Fibroblast of skin of right quadriceps (primary cell): Measurements from ENCODE around the gene SLC25A23.
"Not testable (repeated sequence)": the region's sequence is repeated elsewhere in the genome, so short reads cannot be mapped to it uniquely, and the experiment has no call there.

Experiments used
- DNase-seq: peaks from one replicate; pipeline ENCODE4 v3.0.0-alpha.2; 2013

The SLC25A23 gene

DNA sequence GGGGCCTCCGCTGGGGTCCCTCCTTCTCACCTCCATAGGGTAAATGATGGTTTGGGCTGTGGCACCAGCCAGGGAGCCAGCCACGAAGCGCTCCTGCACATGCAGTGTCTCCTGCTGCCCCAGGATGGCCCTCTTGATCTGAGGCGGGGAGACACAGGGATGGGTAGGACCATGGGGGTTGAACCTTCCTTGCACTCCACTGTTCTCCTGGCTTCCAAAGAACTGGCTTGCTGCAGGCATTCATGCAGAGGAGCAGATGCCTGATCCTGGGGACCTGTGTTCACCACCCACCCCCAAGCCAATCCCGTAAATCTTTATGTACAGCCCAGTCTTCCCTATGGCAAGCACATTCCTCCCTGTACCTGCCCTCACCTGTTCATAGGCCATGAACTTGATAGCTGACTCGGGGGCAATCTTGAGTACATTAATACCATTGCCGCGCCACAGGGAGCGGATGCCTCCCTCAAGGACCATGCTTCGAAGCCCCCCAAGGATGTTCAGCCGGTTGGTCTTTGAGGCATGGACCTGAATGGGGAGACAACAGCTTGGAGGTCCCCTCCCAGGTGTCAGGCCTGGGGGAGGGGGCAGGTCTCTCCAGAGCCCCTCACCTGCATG lies 5.5 kb downstream of the SLC25A23 start:
- no peak for DNase-seq

DNA sequence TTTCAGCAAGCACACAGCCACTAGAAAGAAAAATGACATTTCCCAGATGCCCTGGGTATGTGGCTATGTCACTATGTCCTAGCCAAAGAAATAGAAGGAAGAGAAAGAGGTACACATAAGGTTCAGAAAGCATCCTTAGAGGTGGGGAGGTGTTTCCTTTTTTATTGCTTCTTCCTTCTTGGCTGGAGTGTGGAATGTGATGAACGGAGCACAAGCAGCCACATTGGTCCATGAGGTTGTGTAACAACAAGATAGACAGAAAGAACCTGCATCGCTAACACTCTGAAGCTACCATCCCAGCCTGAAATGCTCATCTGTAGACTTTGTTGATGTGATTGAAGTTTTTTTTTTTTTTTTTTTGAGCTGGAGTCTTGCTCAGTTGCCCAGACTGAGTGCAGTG lies 6.7 kb downstream of the SLC25A23 start:
- no peak for DNase-seq

DNA sequence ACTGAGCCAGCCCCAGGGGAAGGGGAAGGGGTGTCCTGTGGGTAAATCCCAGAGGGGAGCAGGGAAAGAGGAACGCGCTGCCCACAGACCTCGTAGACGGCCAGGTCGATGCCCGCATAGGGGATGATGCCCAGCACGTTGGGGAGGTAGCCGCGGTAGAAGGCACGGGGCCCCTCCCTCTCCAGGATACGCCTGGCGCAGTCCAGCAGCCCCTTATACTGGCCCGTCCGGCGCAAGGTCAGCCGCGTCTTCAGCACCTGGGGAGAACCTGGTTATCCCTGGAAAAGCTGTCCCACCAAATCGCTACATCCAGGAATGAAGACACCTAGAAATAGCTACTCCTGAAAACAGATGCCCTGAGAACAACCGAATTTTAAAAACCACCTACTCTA lies 7.4 kb downstream of the SLC25A23 start:
- no peak for DNase-seq

DNA sequence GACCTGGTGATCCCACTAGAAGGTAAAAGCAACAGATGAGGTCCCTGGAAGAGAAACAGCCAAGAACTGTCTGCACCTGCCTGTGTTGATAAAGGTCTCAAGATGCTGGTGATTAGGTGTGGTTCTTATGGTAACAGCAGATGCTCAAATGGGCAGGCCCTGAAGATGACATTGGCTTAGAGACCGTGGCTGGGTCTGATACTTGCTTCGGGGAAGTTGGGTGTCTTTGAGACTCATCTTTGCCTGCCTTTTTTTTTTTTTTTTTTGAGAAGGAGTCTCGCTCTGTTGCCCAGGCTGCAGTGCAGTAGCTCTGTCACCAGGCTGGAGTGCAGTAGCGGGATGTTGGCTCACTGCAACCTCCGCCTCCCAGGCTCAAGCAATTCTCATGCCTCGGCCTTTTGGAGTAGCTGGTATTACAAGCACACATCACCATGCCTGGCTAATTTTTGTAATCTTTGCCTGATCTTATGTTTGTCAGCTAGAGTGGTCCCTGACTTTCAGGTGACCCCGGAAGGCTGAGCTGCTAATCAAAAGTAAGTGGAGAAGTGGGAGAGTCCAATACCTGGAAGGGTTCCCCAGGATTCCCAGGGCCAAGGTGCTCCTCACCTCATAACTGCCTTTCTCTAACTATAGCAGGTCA lies 7.9 kb downstream of the SLC25A23 start:
- no peak for DNase-seq

DNA sequence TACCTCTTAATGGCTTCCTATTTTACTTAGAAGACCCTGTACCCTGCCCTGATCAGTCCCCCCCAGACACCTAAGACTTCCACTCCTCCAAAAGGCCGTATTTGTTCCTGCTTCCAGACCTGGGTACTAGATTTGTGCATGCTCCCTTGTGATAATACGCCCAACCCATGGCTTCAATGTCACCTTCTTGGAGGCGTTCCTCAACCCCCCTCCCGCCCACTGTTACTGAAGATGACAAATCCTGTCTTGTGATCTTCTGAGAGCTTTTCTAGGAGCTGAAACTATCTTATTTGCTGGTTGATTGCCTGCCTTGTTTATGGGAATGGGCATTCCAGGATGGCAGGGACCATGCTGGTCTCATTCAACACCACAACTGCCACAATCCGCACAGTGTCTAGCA lies 9.4 kb downstream of the SLC25A23 start:
- DNase-seq: no peak

DNA sequence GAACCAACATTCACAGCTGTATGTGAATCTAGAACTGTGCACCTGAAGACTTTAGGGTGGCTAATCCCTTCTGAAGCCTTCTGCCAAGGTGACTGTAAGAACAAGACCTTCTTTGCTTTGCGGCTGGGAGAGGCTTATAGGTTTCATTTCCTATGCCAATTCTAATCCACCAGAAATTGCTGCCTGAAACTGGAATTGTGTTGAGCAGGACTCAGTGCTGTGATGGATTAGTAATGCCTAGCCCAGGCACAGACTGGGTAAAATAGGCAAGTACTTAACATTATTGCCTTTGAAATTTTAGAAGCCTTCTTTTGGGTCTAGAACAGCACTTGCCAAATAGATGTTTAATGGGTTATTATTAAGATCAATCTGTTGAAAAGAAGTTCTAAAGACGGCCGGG lies 11.5 kb downstream of the SLC25A23 start:
- DNase-seq: no peak

DNA sequence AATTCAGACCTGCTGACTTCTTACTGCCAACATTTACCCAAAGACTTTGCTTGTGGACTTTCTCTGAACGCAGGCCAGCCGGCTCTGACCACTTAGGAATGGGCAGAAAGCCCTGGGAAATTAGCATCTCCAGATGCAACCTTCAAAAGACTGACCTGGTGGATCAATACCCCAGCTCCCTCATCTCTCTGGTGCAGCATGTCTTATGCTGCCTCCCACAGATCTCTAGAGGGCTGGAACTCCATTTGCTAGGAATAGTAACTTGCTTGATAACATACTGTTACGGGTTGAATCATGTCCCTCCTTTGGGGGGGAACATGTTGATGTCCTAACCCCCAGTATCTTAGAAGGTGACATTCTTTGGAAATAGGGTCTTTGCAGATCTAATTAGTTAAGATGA lies 13.1 kb downstream of the SLC25A23 start:
- DNase-seq: no peak

DNA sequence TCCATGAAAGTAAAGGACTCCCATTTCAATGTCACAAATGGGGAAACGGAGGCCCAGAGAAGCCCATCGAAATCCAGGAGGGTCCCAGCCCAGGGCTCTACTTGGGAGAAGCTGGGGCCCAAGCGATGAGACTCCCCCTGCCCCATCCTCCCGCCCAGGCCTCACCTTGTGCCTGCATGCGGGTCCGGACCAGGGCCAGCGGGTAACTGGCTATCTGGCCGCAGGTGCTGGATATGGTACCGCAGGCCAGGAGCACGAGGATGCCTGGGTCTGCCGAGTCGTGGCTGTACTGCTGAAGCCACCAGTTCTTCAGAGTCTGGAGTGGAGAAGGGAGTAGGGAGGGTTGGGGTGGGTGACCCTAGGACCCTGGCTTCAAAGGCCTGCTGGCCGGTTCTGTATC lies 15.6 kb downstream of the SLC25A23 start:
- no peak for DNase-seq

DNA sequence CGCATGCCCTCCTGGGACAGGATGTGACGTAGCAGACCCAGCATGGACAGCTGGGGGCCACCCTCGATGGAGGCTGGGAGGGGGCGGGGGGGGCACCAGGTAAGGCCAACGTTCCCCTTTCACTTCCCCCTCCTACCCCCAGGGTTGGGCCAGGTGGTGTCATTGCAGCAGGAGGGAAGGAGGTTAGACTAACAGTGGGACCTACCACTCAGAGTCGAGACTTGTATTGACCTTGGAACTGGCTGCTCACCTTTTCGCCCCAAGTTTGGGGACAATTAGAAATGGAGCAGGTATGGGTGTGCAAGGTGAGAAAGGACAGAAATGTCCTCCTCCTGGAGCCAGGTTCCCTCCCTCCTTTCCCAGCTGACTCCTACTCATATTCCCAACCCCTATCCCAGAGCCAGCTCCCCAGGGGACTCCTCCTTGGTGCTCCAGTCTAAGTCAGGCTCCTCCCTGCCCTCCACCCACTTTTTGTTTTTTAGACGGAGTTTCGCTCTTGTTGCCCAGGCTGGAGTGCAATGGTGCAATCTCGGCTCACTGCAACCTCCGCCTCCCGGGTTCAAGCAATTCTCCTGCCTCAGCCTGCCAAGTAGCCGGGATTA lies 17.4 kb downstream of the SLC25A23 start:
- no peak for DNase-seq

DNA sequence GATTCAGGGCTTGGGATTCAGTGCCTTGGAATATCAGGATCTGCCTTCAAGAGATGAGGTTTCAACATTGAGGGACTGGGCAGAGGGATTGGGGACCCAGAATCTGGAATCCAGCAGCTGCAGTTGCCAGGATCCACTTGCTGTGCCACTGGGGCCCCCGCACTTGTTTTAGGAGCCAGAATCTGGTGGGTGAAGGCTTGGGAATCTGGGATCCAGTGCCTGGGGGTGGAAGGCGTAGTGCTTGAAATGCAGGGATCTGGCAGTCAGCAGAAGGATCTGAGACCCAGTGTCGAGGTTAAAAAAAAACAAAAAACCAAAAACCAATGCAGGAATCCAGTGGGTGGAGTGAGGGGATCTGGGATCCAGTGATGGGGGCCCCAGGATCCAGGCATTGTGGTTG lies 18.7 kb downstream of the SLC25A23 start:
- no peak for DNase-seq

DNA sequence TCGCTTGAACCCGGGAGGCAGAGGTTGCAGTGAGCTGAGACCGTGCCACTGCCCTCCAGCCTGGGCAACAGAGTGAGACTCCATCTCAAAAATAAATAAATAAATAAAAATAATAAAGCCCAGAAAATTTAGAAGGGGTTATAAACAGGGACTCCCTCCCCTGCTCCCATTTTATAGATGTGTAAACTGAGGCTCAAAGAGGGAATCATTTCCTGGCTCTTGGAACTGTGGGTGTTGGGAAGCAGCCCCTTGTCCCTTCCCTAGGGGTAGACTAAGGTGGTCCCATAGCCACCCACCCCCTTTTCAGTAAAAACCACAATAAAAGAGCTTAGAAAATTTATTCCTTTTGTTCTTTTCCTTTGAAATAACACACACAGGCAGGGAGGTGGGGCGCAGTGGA lies 19.8 kb downstream of the SLC25A23 start:
- DNase-seq: no peak

DNA sequence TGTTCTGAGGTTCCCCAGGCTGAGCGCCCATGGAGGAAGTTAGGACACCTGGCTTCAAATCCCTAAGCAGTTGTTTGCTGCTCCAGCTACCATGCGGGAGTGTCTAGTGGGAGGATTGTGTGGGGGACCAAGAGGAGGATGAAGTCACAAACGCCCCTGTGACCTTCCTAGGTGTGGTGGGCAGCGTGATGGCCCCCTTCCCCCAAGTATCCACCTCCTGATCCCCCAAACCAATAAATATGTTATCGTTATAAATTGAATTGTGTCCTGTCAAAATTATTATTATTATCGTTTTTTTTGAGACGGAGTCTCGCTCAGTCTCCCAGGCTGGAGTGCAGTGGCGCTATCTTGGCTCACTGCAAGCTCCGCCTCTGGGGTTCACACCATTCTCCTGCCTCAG lies 25.9 kb downstream of the SLC25A23 start, which contains the start of gene SLC25A41:
TSS of gene SLC25A41 (minus strand) at position 101 of the 400 bp plus-strand sequence. CDS start at position 31, 70 bp downstream.
- DNase-seq: no peak

DNA sequence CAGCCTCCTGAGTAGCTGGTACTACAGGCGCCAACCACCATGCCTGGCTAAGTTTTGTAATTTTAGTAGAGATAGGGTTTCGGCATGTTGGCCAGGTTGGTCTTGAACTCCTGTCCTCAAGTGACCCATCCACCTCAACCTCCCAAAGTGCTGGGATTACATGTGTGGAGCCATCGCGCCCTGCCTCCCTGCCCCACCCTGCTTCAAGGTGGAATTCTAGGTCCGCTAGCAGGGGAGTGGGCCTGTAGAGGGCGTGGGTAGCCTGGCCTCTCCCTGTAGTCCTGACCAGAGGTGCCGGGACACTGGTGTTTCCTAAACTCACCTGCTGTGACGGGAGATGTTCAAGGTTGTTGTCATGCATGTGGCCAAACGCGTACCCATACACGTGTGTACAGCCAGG lies 26.4 kb downstream of the SLC25A23 start:
- no peak for DNase-seq

DNA sequence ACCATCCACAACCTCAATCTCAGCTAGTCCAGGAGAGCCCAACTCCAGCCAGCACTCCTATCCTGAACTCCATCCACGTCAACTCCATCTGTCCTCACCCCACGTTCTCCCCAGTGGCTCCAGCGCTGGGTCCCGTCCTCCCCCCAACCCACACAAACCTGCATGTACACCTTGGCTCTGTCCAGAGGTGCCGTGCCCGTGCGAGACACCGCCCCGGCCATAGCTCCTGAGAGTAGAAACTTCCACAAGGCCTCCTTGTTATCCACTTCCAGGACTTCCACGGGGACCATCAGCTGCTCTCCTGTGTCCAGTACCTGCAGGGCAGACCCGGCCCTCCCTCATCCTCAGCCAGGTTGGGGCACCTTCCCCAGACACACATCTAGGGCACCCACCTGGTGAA lies 27.7 kb downstream of the SLC25A23 start:
- DNase-seq: no peak

DNA sequence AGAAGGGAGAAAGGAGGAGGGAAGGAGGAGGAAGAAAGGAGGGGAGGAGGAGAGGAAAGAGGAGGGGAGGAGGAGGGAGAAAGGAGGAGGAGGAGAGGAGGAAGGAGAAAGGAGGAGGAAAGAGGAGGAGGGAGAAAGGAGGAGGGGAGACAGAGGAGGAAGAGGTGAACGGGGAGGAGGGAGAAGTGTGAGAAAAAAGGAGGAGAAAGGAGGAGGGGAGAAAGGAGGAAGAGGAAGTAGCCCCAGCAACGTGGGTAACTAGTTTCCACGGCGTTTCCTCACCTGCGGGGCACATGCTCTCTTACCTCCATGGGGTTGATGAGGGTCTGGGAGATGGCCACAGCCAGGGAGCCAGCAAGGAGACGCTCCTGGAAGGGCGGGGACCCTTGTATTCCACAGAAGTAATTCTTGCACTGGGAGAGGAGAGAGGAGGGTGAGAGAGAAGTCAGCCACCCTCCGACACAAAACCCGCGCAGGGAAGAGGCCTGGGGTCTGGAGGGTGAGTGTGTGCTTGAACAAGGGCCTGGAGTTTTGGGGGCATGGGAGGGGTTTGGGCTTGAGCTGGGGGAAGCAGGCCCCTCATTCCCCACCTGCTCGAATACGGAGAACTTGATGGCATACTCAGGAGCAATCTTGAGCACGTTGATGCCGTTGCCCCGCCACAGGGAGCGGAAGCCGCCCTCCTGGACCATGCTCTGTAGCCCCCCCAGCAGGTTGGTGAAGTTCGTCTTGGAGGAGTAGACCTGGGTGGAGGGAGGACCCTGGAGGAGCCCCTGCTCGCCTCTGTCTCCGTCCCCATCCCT lies 30.0 kb downstream of the SLC25A23 start:
- no peak for DNase-seq

DNA sequence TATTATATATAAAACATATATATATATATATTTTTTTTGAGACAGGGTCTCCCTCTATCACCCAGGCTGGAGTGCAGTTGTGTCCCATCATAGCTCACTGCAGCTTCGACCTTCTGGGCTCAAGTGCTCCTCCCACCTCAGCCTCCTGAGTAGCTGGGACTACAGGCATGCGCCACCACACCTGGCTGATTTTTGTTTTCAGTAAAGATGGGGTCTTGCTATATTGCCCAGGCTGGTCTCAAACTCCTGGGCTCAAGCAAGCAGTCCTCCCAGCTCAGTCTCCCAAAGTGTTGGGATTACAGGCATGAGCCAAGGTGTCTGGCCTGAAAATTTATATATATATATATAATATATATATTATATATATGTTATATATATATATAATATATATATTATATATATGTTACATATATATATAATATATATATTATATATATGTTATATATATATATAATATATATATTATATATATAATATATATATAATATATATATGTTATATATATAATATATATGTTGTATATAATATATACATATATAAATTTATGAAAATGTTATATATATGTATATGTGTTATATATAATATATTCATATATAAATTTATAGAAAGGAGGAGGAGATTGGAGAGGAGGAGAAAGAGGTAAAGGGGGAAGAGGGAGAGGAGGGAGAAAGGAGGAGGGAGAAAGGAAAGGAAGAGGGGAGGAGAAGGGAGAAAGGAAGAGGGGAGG lies 30.7 kb downstream of the SLC25A23 start:
- DNase-seq: not testable (repeated sequence)

DNA sequence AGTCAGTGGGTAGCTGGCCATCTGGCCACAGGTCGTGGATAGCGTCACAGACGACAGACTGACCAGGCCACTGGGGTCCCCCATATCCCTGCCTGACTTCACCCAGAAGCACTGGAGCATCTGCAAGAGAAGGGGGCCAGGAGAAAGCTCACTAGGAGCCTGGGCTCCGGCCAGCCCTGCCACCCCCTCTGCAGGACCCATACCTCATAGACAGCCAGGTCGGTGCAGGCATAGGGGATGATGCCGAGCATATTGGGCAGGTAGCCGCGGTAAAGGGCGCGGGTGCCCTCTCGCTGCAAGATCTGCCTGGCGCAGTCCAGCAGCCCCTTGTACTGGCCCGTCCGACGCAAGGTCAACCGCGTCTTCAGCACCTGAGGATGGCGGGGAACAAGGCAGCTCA lies 32.5 kb downstream of the SLC25A23 start:
- no peak for DNase-seq

DNA sequence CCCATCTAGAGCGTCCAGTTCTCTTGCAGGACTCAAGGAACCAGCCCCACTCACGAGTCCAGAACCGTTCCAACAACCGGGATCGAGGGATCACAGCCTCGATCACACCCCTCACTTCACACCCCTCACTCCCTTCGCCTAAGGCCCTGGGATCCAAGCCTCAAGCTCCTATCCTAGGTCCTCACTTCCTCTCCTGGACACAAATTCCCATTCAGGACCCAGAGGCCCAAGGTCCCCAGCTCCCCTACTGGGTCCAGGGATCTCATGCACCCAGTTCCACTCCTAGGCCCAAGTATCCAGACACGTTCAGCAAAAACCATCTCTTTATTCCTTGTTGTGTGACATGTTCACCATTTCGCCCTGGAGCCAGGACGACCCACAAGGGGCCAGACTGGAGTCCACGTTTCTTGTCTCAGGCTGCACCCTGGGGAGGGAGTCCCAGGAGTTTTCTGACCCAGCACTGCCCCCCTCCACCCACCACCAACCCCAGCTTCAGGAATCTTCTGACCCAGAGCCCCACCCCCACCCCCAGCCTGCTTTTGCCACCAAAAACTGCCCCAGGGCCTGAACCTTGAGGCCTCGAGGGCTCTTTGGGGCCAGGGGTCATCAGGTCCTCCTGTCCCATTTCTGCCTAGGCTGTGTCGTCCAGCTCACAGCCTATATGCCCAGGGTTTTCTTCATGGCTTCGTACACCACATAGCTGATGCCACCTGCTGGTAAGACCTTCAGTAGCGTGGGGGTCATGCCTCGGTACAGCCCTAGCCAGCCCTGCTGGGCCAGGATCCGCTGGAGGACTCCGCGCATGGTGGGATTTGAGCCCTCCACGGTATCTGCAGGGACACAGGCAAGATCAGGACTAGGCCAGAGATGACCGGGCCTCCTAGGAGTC lies 33.6 kb downstream of the SLC25A23 start:
- no peak for DNase-seq

DNA sequence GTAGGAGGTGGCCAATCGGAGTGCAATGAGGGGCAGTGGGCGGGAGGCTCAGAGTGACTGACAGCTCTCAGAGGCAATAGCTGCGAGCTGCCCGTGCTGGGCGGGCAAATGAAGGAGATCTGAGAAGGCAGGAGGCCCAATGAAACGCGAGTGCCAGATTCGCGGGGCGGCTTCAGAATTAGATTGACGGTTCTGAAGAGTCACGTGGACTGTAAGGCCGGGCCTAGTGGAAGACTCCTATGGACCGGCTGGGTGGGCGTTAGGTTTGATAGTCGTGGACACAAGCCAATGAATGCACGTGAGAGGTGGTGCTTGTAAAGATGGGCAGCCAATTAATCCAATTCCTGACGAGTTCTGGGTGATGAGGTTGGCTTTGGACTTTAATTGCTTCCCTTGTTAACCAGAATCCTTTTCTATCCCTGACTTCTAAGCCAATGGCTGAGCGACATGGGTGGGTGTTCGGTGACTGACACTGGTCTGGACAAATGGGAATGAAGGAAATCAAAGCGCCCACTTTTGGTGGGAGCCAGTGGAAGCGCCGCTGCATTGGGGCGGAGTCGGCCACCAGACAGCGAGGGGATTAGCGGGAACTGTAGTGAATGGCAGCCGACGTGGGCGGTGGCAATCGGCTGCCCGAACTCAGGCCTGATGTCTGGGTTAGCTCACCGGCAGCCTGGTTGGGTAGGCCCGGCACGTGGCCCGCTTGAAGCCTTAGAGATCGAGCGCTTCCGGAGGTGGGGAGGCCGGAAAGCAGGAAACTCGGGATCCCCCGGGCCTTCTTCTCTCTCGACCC lies 34.5 kb downstream of the SLC25A23 start:
- peak; percentile 100 for DNase-seq

DNA sequence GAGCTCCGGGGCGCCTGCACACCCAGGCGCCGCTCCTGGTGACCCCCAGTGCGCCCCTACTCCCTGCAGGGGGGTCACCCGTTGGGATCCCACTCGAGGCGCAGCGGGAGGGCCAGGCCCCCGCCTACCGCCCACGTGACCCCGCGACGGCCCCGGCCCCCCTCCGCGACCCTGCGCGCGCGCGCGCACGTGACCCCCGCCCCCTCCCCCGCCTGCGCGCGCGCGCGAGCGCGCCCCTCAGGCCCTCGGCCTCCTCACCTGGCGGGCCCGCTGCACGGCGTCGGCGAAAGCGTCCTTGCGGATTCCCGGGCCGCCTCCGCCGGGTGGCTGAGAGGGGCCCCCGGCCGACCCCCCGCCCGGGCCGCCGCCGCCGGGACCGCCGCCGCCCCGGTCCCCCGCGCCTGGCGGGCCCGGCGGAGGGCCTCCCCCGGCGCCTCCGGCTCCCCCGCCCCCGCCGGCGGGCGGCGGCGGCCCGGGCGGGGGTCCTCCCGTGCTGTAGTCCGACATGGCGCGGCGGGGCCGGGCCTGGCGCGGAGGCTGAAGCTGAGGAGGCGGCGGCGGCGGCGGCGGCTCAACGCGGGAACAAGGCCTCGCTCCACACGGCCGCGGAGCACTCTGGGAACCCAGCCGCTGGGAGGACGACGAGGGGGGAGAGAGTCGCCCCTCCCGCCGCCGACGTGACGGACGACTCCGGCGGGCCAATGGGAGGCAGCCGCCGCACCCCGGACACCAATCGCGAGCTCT lies 35.2 kb downstream of the SLC25A23 start, which contains the start of gene KHSRP:
TSS of gene KHSRP (minus strand) at position 617 of the 744 bp plus-strand sequence. CDS start at position 507, 110 bp downstream.
- no peak for DNase-seq
